ENCODE measurements around the gene IRGQ. TPM values are rescaled to one million over a fixed set of nuclear protein-coding genes. Genes with fewer than 3 reads are reported as not detected.
A peak's percentile ranks its signal among the peaks of the same experiment; 100 is the strongest.

Gene IRGQ
- total and polyA plus RNA-seq, 2 experiments from 2014 or later: 8.4 to 49.6 TPM

DNA sequence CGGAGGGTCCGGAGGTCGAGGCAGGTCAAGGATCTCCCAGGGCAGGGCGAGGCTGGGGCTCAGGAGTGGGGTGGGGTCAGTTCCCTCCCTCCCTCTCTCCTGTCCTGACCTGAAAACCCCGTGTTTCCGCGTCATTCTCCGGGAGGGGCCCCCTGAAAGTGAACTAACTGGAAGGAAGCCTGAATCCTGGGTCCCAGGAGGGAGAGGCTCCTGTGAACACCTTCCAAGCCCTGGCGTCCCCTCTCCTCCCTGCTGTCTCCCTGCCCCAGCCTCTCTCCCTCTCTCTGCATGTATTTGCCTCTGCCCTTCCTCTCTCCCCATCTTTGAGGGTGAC, 44.5 kb upstream of the IRGQ start:
- peaks cover 61% of the 10 kb centered on the region for H3K27me3 Mint-ChIP-seq (ENCODE audit: insufficient read depth, low read depth, poor library complexity)
- Histone ChIP-seq H4K20me1 (replicated peaks; ENCODE audit: insufficient read depth) (peaks cover 4% of the 10 kb centered on the region; the same call in 1 of the 2 replicates), H3K79me2 (replicated peaks; ENCODE audit: insufficient read depth) (no peaks in the 10 kb centered on the region), H3F3A (replicated peaks; ENCODE audit: low read depth) (0 out of 2 replicates have a peak, but pooled peaks cover under 1% of the 10 kb centered on the region), H3K4me3 (peak overlapping the region; percentile 75), H3K27me3 (ENCODE audit: insufficient read depth) (peaks cover 52% of the 10 kb centered on the region), H3K27ac (ENCODE audit: low read depth) (no peak overlapping the region), H3K4me1 (ENCODE audit: insufficient read depth) (peaks cover 23% of the 10 kb centered on the region), H3K4me2 (peak overlapping the region; percentile 80), H3K36me3 (ENCODE audit: insufficient read depth) (no peaks in the 10 kb centered on the region), H2AFZ (peak overlapping the region; percentile 78), H3K9me2 (ENCODE audit: insufficient read depth) (no peaks in the 10 kb centered on the region)
- peaks cover 16% of the 10 kb centered on the region; the same call in 2 of the 3 replicates for H3K36me3 Mint-ChIP-seq (ENCODE audit: low read depth)
- TF ChIP-seq, protein P1, sequence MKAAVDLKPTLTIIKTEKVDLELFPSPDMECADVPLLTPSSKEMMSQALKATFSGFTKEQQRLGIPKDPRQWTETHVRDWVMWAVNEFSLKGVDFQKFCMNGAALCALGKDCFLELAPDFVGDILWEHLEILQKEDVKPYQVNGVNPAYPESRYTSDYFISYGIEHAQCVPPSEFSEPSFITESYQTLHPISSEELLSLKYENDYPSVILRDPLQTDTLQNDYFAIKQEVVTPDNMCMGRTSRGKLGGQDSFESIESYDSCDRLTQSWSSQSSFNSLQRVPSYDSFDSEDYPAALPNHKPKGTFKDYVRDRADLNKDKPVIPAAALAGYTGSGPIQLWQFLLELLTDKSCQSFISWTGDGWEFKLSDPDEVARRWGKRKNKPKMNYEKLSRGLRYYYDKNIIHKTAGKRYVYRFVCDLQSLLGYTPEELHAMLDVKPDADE (IDR thresholded peaks at IDR 0.05): no peak
- TF ChIP-seq CREB1 (CRISPR knock-in tag; IDR thresholded peaks at IDR 0.05; ENCODE audit: low read depth) (no peak), STAT1 (IDR thresholded peaks at IDR 0.05; ENCODE audit: unreplicated experiment) (no peak)
- peaks cover 6% of the 10 kb centered on the region for H3K9me3 Mint-ChIP-seq
- DNase-seq (ENCODE audit: low spot score) (peak; percentile 19), ATAC-seq (no peak)
- H3K27ac Mint-ChIP-seq: no peak overlapping the region
- H3K4me3 Mint-ChIP-seq: peak overlapping the region; percentile 88
- H3K4me1 Mint-ChIP-seq: peaks cover 30% of the 10 kb centered on the region

GRCh38 chr19:43639519-43640423, 43.8 kb upstream of the IRGQ start, which contains the start of gene CADM4:
Gene CADM4 (minus strand): TSS chr19:43639850. CDS start chr19:43639790, 60 bp downstream.
- ATAC-seq: peak; percentile 11
- H2AFZ ChIP-seq: peak within 1 kb of the TSS; percentile 78
- H3K27ac Mint-ChIP-seq: no peak within 1 kb of the TSS

More at GRCh38 chr19:43639519-43640423, 43.8 kb upstream of the IRGQ start, which contains the start of gene CADM4:
- H3K4me1 ChIP-seq (ENCODE audit: insufficient read depth): peaks cover 25% of the 10 kb centered on the region
- H3K79me2 ChIP-seq (replicated peaks; ENCODE audit: insufficient read depth): no peaks in the 10 kb centered on the region
- H3K9me3 Mint-ChIP-seq: peaks cover 6% of the 10 kb centered on the region
- peaks cover 61% of the 10 kb centered on the region for H3K27me3 Mint-ChIP-seq (ENCODE audit: insufficient read depth, low read depth, poor library complexity)
- peaks cover 52% of the 10 kb centered on the region for H3K27me3 ChIP-seq (ENCODE audit: insufficient read depth)
- no peaks in the 10 kb centered on the region for H3K9me2 ChIP-seq (ENCODE audit: insufficient read depth)
- H3K4me3 Mint-ChIP-seq: peak within 1 kb of the TSS; percentile 88
- peaks cover 14% of the 10 kb centered on the region; the same call in 2 of the 3 replicates for H3K36me3 Mint-ChIP-seq (ENCODE audit: low read depth)
- H3K4me2 ChIP-seq: peak within 1 kb of the TSS; percentile 83
- peaks cover 4% of the 10 kb centered on the region; the same call in 1 of the 2 replicates for H4K20me1 ChIP-seq (replicated peaks; ENCODE audit: insufficient read depth)
- peaks cover 33% of the 10 kb centered on the region for H3K4me1 Mint-ChIP-seq
- H3K27ac ChIP-seq (ENCODE audit: low read depth): no peak within 1 kb of the TSS
- H3K36me3 ChIP-seq (ENCODE audit: insufficient read depth): no peaks in the 10 kb centered on the region
- H3K4me3 ChIP-seq: peak within 1 kb of the TSS; percentile 75
- H3F3A ChIP-seq (replicated peaks; ENCODE audit: low read depth): 0 out of 2 replicates have a peak, but pooled peaks cover 3% of the 10 kb centered on the region
- peak; percentile 57 for DNase-seq (ENCODE audit: low spot score)
- TF ChIP-seq ZNF331 (CRISPR knock-in tag; IDR thresholded peaks at IDR 0.05; ENCODE audit: low read depth) (no peak), ZNF114 (CRISPR knock-in tag; IDR thresholded peaks at IDR 0.05) (no peak), POLR2AphosphoS5 (IDR thresholded peaks at IDR 0.05; ENCODE audit: low read depth) (peak; percentile 59), CREB1 (CRISPR knock-in tag; IDR thresholded peaks at IDR 0.05; ENCODE audit: low read depth) (no peak), EZH2 (IDR thresholded peaks at IDR 0.05; ENCODE audit: low read depth, unreplicated experiment) (no peak)
- TF ChIP-seq, protein P1 (IDR thresholded peaks at IDR 0.05): no peak
- TF ChIP-seq, protein P2, sequence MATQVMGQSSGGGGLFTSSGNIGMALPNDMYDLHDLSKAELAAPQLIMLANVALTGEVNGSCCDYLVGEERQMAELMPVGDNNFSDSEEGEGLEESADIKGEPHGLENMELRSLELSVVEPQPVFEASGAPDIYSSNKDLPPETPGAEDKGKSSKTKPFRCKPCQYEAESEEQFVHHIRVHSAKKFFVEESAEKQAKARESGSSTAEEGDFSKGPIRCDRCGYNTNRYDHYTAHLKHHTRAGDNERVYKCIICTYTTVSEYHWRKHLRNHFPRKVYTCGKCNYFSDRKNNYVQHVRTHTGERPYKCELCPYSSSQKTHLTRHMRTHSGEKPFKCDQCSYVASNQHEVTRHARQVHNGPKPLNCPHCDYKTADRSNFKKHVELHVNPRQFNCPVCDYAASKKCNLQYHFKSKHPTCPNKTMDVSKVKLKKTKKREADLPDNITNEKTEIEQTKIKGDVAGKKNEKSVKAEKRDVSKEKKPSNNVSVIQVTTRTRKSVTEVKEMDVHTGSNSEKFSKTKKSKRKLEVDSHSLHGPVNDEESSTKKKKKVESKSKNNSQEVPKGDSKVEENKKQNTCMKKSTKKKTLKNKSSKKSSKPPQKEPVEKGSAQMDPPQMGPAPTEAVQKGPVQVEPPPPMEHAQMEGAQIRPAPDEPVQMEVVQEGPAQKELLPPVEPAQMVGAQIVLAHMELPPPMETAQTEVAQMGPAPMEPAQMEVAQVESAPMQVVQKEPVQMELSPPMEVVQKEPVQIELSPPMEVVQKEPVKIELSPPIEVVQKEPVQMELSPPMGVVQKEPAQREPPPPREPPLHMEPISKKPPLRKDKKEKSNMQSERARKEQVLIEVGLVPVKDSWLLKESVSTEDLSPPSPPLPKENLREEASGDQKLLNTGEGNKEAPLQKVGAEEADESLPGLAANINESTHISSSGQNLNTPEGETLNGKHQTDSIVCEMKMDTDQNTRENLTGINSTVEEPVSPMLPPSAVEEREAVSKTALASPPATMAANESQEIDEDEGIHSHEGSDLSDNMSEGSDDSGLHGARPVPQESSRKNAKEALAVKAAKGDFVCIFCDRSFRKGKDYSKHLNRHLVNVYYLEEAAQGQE (IDR thresholded peaks at IDR 0.05; ENCODE audit: unreplicated experiment): no peak
